ENCODE results near the gene ZCCHC4. TPM values are rescaled to one million over a fixed set of nuclear protein-coding genes. Genes with fewer than 3 reads are reported as not detected.

ZCCHC4 gene
- total RNA-seq, 1 donor from 2014 or later: 9.0 TPM

- no peak for TF ChIP-seq CTCF (IDR thresholded peaks at IDR 0.05; ENCODE audit: unreplicated experiment)
- Mint-ChIP-seq H3K27ac (ENCODE audit: unreplicated experiment) (no peak overlapping the region), H3K9me3 (ENCODE audit: unreplicated experiment) (no peaks in the 10 kb centered on the region), H3K4me3 (ENCODE audit: unreplicated experiment) (no peak overlapping the region), H3K36me3 (ENCODE audit: low read depth, unreplicated experiment) (peaks cover 5% of the 10 kb centered on the region), H3K4me1 (ENCODE audit: unreplicated experiment) (no peaks in the 10 kb centered on the region), H3K27me3 (ENCODE audit: unreplicated experiment) (no peaks in the 10 kb centered on the region)
- no peak for DNase-seq (ENCODE audit: low spot score)
Measured at GRCh38 chr4:25379591-25379990, 67.0 kb downstream of the ZCCHC4 start.

GRCh38 chr4:25383647-25384046 is 71.1 kb downstream of the ZCCHC4 start:
- TF ChIP-seq CTCF (IDR thresholded peaks at IDR 0.05; ENCODE audit: unreplicated experiment): no peak
- Mint-ChIP-seq H3K4me1 (ENCODE audit: unreplicated experiment) (no peaks in the 10 kb centered on the region), H3K9me3 (ENCODE audit: unreplicated experiment) (no peaks in the 10 kb centered on the region), H3K27ac (ENCODE audit: unreplicated experiment) (no peak overlapping the region), H3K4me3 (ENCODE audit: unreplicated experiment) (no peak overlapping the region), H3K36me3 (ENCODE audit: low read depth, unreplicated experiment) (peaks cover 5% of the 10 kb centered on the region), H3K27me3 (ENCODE audit: unreplicated experiment) (no peaks in the 10 kb centered on the region)
- DNase-seq (ENCODE audit: low spot score): no peak

- H3K9me3 Mint-ChIP-seq (ENCODE audit: unreplicated experiment): no peaks in the 10 kb centered on the region
- no peak for TF ChIP-seq CTCF (IDR thresholded peaks at IDR 0.05; ENCODE audit: unreplicated experiment)
- H3K4me1 Mint-ChIP-seq (ENCODE audit: unreplicated experiment): no peaks in the 10 kb centered on the region
- H3K36me3 Mint-ChIP-seq (ENCODE audit: low read depth, unreplicated experiment): peaks cover 5% of the 10 kb centered on the region
- no peak overlapping the region for H3K4me3 Mint-ChIP-seq (ENCODE audit: unreplicated experiment)
- no peak for DNase-seq (ENCODE audit: low spot score)
- H3K27me3 Mint-ChIP-seq (ENCODE audit: unreplicated experiment): no peaks in the 10 kb centered on the region
- H3K27ac Mint-ChIP-seq (ENCODE audit: unreplicated experiment): no peak overlapping the region
Measured at GRCh38 chr4:25386926-25387325, 74.4 kb downstream of the ZCCHC4 start.

GRCh38 chr4:25397305-25397704 is 84.7 kb downstream of the ZCCHC4 start:
- Mint-ChIP-seq H3K27me3 (ENCODE audit: unreplicated experiment) (peaks cover 1% of the 10 kb centered on the region), H3K4me3 (ENCODE audit: unreplicated experiment) (peak overlapping the region; percentile 79), H3K27ac (ENCODE audit: unreplicated experiment) (no peak overlapping the region), H3K9me3 (ENCODE audit: unreplicated experiment) (no peaks in the 10 kb centered on the region), H3K36me3 (ENCODE audit: low read depth, unreplicated experiment) (peaks cover 44% of the 10 kb centered on the region), H3K4me1 (ENCODE audit: unreplicated experiment) (no peaks in the 10 kb centered on the region)
- DNase-seq (ENCODE audit: low spot score): no peak
- TF ChIP-seq CTCF (IDR thresholded peaks at IDR 0.05; ENCODE audit: unreplicated experiment): no peak

GRCh38 chr4:25399510-25399909 is 86.9 kb downstream of the ZCCHC4 start:
- Mint-ChIP-seq H3K27me3 (ENCODE audit: unreplicated experiment) (peaks cover 1% of the 10 kb centered on the region), H3K4me3 (ENCODE audit: unreplicated experiment) (peak overlapping the region; percentile 33), H3K27ac (ENCODE audit: unreplicated experiment) (no peak overlapping the region), H3K4me1 (ENCODE audit: unreplicated experiment) (no peaks in the 10 kb centered on the region), H3K36me3 (ENCODE audit: low read depth, unreplicated experiment) (peaks cover 40% of the 10 kb centered on the region), H3K9me3 (ENCODE audit: unreplicated experiment) (no peaks in the 10 kb centered on the region)
- DNase-seq (ENCODE audit: low spot score): no peak
- TF ChIP-seq CTCF (IDR thresholded peaks at IDR 0.05; ENCODE audit: unreplicated experiment): no peak
